ENCODE data around the gene ATP10A.
"Not testable (repeated sequence)": the region's sequence is repeated elsewhere in the genome, so short reads cannot be mapped to it uniquely, and the experiment has no call there.

ATP10A gene

DNA sequence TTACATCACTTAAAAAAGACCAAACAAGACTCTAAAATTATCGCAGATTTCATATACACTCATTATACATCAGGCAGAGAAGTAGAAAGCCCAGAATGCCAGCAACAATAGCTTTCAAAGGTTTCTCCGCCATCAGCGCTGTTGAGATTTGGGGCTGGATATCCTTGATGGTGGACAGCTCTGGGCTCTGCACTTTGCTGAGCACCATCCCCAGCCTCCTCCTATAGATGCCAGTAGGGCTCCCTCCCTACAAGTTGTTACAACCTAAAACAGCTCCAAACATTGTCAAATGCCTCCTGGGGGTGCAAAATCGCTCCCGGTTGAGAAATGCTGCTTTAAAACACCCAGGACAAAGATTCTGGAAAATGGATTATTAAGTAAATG, 73.5 kb downstream of the ATP10A start:
- no peak for DNase-seq

DNA sequence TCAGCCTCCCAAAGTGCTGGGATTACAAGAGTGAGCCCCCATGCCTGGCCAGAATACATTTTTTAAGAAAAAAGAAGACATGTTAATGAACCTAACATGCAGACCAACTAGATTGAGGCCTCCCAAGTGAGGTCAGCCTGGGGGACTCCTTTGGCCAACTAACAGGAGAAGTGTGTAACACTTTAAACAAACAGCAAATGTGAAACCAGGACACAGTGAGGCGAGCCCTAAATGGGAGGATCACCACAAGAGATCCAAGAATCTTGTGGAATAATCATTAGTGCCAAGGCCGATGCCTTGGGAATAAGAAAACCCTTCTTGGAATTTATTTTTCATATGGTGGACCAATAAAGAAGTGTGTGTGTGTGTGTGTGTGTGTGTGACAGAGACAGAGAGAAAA, 73.9 kb downstream of the ATP10A start:
- no peak for DNase-seq

DNA sequence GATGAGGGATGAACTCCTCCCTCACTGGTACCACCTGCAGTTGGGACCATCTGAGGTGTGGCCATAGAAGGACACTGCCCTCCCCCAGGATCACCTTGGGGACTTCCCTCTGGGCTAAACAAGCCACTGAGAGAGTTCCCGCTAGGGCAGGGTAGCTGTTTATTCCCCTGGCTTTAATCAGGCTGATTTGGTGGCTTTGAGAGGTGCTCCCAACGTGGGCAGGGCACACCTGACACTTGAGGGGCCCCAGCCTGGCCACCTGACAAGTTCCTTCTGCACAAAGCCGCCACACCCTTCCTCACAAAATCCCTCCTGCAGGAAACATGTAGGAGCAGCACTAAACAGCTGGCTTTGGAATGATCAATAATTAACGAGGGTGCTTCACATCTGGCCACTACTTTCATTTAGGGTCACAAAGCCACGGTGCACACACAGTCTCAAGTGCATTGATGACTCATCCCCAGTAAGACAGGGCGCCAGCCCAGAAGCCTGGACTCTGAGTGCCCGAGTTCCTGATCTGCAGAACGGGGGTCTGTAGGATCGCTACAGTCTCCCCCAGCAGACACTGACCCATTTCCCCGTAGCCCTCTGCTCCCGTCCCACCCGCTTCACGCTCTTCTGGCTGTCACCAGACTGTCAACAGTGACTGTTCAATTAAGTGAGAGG, 75.1 kb downstream of the ATP10A start:
- no peak for DNase-seq

DNA sequence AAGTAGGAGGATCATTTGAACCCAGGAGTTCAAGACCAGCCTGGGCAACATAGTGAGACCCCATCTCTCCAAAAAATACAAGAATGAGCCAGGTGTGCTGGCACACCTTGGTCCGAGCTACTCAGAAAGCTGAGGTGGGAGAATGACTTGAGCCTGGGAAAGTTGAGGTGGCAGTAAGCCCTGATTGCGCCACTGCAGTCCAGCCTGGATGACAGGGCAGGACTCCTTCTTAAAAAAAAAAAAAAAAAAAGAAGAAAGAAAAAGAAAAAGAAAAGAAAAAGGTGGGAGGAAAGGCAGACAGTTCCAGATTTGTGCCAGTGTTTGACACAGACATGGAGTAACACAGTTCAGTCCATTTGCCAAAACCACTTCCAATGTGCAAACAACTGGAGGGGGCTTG, 75.7 kb downstream of the ATP10A start:
- DNase-seq = no peak

DNA sequence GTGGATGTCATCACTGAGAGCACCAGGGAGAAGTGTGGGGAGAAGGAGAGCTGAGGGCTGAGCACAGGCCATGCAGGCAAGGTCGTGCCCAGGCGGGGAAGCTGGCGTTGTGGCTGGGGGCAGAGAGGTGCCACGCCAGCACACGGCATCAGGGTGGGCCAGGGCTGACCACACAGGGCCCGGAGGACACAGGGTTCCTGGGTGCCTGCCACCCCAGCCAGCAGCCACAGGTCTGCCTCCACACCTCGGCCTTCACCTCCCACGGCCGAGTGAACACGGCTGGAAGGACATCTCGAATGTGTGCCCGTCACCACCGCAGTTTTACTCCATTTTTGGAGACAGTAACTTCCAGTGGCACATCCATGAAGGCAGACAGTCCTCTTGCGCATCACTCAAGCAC, 77.1 kb downstream of the ATP10A start:
- DNase-seq = no peak

DNA sequence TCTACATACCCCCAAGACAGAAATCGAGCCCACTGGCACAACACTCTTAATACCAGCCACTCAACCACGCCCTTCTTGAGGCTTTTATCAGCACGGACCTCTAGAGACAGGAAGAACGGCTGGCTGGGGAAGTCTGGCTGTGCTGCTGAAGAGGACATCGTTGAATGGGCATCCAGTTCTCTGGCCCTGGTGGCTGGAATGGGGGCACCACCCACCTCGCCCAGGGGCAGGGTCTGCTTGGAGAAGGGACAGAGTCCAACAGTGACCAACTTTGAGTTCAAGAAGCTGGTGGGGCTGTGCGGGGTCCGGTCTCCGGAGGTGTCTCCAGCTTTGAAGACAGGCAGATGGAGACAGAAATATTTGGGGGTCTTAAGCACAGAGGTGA, 77.5 kb downstream of the ATP10A start:
- no peak for DNase-seq

DNA sequence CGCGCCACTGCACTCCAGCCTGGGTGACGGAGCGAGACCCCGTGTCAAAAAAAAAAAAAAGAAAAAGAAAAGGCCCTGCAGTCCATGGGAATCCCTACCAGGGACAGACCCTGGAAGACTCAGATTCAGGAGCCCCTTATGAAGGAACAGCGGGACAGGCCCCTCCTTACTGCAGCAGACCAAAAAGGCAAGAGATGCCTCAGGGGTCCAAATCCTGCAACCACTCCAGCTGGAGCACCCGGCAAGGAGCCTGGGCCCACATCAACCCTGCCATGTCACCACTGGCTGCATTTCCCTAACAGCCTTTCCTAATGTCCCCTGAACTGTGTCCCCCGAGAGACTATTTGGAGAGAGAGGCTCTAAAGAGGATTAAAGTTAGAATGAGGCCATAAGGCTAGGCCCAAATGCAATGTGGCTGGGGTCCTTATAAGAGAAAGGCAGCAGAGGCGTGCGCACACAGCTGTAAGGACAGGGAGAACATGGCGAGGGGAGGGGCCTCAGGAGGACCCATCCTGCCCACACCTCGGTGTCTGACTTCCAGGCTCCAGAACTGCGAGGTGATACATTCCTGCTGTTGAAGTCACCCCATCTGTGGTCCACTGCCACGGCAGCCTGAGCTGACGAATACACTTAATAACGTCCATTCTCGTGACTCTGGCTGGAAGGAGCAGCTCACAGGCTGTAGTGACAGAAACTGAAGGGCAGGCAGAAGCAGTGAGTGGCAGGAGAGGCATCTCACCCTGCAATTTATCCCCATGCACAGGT, 78.1 kb downstream of the ATP10A start:
- no peak for DNase-seq

DNA sequence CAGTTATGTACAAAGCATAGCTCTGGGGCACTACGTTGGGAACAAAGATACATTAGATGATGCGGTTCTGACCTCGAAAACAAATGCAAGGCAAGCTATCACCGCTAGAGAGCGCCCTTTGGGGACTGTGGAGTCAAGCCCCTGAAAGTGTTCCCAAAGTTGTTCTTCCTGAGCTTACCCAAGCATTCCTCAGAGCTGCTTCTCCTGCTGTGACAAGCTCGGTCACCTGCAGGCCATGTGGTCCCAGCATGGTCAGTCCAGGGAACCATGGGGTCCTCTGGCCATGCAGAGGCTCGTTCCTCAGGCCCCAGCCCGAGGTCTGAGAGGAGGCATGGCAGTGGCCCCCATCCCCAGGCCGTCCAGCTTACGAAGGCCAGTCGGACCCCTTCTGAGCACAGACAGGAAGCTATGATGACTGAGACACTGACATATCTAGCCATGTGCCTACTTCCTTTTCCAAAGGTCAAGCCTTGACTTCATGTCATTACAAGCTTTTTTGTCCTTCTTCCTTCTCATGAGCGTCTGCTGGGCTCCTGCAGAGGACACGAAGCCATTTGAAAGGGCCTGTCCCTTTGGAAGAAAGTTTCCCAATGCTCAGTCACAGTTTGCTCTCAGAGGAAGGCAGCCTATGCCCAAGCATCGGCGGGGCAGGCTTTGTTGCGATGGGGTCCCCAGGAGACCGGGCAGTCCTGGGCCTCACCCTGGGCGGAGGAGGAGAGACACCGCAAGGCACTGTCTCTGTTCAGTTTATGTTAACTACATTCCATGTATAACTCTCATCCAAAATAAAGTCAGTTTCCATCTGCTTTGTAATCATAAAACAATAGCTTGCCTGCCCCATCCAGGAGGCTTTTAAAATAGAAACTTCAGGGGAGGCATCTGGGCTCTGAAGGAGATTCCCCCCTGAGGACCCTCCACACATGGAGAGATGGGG, 79.3 kb downstream of the ATP10A start:
- no peak for DNase-seq

DNA sequence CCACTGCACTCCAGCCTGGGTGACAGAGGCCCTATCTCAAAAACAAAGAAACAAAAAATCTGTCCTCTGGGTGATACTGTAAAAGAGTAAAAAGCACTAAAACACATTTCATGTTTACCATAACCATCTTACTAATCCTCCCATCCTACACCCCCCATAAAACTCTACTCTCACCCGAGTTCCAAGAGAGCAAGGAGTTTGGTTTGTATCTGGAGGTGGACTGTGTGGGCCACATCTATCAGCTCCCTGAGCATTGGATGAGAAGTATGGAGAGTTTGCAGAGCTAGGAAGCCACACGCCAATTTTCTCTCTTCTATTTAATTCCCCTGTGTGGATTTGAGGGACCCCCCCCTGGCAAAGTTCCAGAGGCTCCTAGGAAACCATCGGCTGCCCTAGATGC, 80.0 kb downstream of the ATP10A start:
- DNase-seq = no peak

DNA sequence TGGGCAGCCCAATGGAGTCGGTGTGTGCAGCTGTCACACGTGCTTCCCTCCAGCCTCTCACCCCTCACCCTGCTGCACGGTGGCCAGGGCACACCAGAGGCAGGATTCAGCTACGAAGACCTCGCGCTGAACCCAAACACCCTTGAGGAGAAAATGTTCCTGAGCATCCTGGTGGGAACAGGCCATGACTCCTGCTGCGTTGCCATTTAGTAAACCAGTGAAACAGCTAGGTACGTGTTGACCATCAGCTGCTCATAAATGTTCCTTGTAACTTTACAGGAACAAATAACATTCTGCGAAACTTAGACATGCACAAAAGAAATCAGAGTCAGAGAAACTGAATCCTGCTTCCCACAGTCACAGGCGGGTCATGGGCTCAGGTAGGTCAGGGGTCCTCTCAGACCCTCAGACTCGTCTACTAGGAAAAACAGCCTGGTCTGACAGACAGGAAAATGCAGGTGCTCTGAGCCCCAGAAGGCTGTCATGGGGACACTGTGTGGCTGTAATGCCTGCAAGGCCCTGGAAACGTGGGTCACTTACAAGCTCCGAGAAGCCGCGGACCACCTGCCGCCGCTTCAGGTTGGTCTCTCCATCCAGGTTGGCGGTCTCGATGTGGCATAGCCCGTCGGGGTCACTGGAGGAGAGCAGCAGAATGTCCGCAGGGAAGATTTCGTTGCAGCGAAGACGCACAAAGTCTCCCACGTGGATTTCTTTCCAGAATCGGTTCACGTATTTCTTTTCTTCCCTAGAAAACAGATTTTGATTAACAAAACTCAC, 82.5 kb downstream of the ATP10A start:
- DNase-seq = no peak

DNA sequence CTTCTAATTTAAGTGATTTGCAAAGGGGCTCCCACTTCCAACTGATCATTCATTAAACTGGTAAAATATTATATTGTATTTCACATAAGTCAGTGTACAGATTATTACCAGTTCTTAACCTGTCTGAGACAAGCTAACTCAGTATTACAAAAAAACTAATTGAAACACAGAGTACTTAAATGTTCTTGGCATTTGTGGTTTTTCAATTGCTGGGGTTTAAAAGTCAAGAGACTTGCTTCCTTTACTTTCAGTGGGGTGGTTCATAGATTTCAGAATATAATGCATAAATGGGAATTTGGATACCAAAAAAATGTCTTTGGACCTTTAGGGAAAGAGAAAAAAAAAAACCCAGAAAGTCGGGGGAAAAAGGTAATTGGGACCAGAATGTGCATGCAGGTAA, 85.0 kb downstream of the ATP10A start:
- DNase-seq = no peak

DNA sequence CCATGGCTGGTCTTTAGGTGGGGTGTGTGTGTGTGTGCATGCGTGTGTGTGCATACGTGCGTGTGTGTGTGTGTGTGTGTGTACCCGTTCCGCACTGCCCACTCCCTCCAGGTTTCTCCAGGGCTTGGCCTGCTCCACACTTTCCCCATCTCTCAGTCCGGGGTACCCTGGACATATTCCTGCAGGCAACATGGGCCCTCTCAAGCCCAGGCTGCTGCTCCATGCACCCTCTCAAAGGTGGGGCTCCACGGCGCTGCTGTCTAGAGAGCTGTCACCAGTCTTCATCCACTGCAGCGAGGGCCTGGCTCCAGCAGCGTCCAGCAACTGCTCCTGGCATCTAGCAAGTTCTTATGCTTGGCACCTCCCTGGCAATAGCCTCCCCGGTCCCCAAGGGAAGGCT, 86.1 kb downstream of the ATP10A start:
- no peak for DNase-seq

DNA sequence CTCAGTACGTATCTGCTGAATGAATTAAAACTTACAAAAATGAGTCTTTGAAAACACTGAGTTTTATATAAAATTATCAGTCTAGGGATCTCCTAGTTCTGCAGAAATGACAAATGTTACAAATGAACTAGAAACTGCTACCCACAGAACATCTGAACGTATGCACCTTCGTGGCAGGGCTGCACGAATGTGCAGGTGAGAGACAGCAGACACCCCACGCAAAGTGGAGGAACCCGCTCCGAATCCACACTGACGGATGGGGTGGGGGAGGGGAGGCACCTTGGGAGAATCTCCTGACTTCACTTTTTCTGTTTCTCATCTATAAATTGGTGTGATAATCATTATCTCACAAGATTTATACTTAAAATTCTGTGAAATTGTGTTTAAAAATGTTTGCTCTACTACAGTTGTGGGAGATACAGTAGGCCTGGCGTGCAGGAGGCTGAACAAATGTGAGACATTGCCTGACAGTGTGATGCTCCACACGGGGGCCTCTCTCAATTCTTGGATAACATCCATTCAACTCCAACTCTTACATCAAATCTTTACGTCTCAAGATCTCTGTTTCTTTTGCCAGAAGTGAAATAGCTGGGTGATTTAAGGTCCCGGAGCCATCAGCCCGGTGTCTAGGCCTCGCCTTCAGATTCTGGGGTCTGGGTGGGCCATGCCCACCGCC, 86.9 kb downstream of the ATP10A start:
- no peak for DNase-seq

DNA sequence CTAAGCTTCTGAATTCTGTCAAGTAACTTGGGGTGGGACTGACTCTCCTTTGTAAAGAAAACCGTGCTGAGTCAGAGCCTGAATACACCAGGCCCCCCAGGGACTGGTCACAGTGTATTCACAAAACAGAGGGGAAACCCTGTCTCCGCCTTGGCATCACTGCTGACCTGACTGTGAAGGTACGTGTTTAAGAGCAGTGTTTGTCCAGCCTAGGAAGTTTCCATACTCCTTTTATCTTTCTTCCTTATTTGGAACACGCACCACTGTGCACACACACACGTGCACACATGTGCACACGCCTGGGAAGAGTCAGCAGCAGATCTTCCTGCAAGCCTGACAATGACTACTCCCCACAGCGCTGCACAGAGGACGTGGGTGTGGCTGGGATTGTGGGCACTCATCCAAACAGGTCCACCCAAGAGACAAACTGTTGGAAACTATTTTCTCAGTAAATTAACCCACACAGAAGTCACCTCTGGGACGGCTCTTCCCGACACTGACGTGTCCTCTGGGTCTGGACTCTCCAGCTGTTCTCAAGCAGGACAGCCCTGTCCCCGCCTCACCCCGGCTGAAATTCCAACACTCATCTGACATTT, 87.7 kb downstream of the ATP10A start:
- no peak for DNase-seq

DNA sequence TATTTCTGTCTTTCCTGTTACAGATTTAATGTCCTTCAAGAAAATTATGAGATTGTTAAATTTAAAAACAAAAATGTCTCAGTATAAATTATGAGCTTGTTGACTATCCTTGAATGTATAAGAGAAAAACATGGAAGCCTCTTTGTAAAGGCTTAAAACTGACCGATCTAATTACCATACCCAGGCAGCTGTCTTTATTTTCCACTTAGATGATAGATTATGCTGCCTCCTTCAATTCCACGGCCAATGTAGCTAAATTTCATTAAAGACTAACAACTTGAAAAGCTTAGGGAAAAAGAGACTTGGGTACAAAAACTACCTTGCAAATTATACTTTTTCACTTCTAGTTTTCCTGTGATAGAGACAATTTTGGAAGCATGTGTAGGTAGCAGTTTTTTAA, 88.3 kb downstream of the ATP10A start:
- DNase-seq = no peak

DNA sequence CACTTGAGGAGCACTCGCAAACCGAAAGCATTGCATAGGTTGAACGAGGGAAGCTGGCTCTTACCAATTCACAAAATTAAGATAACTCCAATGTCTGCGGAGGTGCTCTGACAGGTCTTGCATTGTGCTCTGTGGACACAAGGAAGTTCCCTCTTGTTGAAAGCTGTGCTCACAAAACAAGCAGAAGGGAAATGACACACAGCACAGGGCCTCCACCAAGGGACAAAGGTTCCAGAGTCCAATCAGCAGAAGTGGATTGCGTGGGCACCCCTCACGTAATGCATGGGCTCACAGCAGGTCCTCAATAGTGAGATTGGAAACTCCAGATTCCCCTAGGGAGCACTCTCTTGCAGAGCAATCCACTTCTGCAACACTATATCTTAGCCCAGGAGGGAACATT, 89.9 kb downstream of the ATP10A start:
- DNase-seq = no peak

DNA sequence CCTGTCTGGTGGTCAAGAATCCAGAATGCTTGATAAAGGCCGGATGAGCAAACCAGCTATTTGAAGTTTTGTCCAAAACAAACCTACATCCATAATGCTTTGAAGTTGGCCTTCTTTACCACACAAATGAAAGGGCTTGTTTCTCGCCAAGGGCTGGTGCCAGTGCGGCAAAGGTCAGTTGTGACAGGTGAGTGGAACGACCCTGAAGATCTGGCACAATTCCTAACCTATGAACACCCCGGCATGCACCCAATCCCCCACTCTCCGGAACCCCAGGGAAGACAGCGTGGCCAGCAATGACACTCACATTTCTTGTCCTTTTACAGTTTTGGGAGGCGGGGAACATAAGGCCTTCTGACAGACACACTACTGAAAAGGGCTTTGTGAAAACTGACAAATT, 90.6 kb downstream of the ATP10A start:
- DNase-seq = no peak

DNA sequence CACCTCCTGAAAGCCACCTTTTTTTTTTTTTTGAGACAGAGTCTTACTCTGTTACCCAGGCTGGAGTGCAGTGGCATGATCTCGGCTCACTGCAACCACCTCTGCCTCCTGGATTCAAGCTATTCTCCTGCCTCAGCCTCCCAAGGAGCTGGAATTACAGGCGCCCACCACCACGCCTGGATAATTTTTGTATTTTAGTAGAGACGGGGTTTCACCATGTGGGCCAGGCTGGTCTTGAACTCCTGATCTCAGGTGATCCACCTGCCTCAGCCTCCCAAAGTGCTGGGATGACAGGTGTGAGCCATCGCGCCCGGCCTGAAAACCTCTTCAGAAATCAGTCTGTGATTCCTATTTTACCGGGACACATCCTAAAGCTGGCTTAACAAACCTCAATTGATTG, 91.4 kb downstream of the ATP10A start:
- not testable (repeated sequence) for DNase-seq

DNA sequence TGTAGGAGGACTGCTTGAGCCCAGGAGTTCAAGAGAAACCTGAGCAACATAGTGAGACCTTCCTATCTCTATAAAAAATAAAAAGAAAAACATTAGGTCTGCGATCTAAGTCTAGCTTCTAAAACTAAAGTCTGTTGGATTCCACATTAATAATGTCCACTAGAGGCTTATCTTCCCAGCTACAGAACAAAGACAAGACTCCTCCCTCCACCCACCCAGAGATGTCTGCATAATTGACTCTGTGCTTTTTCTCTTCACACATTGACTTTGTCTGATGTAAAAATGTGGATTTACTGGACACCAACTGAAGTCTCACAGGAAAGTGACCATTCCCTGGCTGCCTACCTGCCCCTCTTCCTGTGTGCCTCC, 91.8 kb downstream of the ATP10A start:
- no peak for DNase-seq

DNA sequence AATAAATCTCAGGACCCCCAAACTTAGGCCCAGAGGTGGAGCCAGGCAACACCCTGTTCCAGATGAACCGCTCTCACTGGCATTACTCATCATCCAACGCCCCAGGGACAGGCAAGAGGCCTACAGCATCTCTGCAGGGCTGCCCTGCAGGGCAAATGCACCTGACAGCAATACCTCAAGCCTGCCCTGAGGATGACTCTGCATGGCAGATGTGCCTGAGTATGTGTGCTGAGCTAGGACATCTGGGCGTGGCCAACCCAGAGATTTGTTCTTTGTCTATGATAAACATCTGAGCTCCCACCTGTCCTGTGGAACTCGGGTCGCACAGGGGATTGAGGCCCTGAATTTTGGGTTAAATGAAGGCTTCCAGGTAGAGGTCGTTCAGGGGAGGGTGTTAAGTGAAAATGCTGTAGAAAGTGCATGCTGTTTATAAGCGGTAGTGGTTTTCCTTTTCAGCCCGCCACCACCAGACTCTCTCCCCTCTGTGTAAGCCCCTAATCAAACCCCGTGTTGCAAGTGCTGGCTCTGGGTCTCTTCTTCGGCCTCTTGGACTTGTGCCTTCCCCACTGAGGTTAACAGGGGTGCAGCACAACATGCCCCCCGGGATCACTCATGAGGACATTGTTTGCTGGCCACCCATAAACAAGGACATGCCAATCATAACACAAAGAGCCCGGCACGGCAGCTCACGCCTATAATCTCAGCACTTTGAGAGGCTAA, 92.3 kb downstream of the ATP10A start:
- no peak for DNase-seq

DNA sequence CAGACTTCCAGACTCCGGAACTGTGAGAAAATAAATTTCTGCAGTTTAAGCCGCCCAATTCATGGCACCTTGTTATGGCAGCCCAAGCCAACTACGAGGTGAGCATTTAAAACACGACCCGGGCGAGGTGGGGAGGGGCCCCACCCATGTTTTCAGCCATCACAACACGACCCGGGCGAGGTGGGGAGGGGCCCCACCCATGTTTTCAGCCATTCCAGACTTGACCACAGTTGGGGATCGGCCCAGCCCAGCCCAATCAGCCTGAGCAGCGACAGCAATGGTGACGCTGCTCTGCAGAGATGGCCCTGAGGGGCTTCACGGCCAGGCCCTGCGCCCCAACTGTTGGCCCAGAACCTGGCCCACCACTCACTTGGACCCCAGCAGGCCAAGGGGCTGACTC, 93.1 kb downstream of the ATP10A start:
- no peak for DNase-seq
